ENCODE data around the gene GALNT16. TPM values are rescaled to one million over a fixed set of nuclear protein-coding genes. Genes with fewer than 3 reads are reported as not detected.

The GALNT16 gene
- total and polyA plus RNA-seq, 2 donors (not counting 3 experiments of a cell fraction or from before 2014, with no cell fraction given): 0.39 to 0.49 TPM

DNA sequence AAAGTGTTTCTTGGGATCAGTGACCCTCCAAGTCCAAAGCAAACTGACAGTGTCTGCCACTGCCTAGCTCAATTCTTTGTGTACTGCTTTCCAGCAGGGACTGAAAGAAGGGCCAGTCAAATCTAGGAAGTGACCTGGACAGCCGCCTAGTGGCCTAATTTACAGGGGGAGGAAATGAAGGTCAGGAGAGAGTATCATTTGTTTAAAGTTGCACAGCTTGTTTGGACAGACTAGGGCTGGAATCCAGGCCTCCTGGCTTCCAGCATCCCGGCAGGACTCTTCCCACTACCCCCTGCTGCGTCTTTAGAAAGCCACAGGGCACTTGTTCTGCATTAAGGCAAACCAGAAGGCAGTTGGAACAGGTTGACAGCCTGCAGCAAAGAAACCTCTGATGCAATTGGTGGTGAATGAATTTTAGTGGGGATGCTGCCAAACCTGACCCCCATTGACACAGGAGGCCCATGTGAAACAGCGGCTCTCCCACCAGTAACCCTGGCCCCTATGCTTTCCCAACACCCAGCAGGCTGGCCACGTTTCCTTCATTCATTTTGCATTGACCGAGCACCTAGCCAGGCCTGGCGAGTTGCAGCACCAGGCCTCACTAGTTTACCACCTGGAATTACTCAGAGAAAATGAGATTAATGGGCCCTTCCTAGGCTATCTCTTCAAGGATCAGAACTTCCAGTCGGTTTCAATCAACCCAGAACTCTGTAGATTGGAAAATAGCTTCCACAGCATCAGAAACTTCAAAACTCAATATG is 28.2 kb downstream of the GALNT16 start:
- Histone ChIP-seq H3K4me3 (replicated peaks in 1 of 3; ENCODE audit: insufficient read depth in 1 of 3, low read depth in 1 of 3, low read length in 3 of 3) (no peak overlapping the region), H2AFZ (ENCODE audit: low read depth, low read length) (no peak overlapping the region), H3K4me1 (ENCODE audit: control insufficient read depth, extremely low read depth, insufficient read depth, low read length) (no peaks in the 10 kb centered on the region), H3K79me2 (ENCODE audit: control insufficient read depth, insufficient read depth, low read length) (no peaks in the 10 kb centered on the region), H3K4me2 (ENCODE audit: insufficient read depth, low read length) (no peak overlapping the region), H3K27ac (ENCODE audit: insufficient read depth, low read depth, low read length) (no peak overlapping the region), H3K36me3 (ENCODE audit: control insufficient read depth in 2 of 2, extremely low read depth in 1 of 2, insufficient read depth in 2 of 2, low read length in 2 of 2) (no peaks in the 10 kb centered on the region), H3K9me1 (replicated peaks; ENCODE audit: control insufficient read depth, extremely low read depth, insufficient read depth, low read length) (no peaks in the 10 kb centered on the region), H3K9ac (replicated peaks; ENCODE audit: extremely low read depth, insufficient read depth, low read length) (no peak overlapping the region), H3K9me3 (replicated peaks; ENCODE audit: control insufficient read depth, insufficient read depth, low read length) (no peaks in the 10 kb centered on the region), H4K20me1 (replicated peaks; ENCODE audit: control insufficient read depth, extremely low read depth, insufficient read depth, low read length) (no peaks in the 10 kb centered on the region), H3K27me3 (ENCODE audit: control insufficient read depth in 2 of 2, insufficient read depth in 2 of 2, low read length in 2 of 2) (no peaks in the 10 kb centered on the region)
- DNase-seq (ENCODE audit: low read depth, low spot score): peak; percentile 46
- ChIA-PET POLR2A (no interaction called here), CTCF (interaction anchor here (0.6 to 1.1 kb wide), 11 partner anchors 9 to 159 kb away, joined by 3 to 17 read pairs (median 3); no protein-coding TSS in a partner anchor)
- dilution Hi-C loops (cut with MboI; ENCODE audit: extremely low pct_ligation_motif_present, low sequenced_read_pairs): no loop called here
- peak; percentile 9 to 20 for TF ChIP-seq CTCF (IDR thresholded peaks at IDR 0.05; ENCODE audit: extremely low read depth in 1 of 2, insufficient read depth in 1 of 2, low read depth in 1 of 2, low read length in 2 of 2)
- TF ChIP-seq, protein P1, sequence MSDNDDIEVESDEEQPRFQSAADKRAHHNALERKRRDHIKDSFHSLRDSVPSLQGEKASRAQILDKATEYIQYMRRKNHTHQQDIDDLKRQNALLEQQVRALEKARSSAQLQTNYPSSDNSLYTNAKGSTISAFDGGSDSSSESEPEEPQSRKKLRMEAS (IDR thresholded peaks at IDR 0.05; ENCODE audit: insufficient read depth, insufficient read length): no peak
- peak; percentile 73 for FAIRE-seq
- intact Hi-C loops (cut with micrococcal nuclease): loop anchor here (1.0 to 5.0 kb wide), 2 partner anchors 46 to 159 kb away; no protein-coding TSS in a partner anchor
- BruUV-seq (replicated peaks): no TSS peak

Measured in endothelial cell of umbilical vein (primary cell).